HG02885 (cell line): ENCODE measurements around the gene EBF3.

Experiments
- ATAC-seq: cut with Tn5 transposase; IDR thresholded peaks from one replicate; pipeline ENCODE4 v1.9.1; 2021; ENCODE audit warnings: mild to moderate bottlenecking; ENCODE audit not compliant: unreplicated experiment, poor library complexity

The EBF3 gene

GRCh38 chr10:129971381-129972144, 7.5 kb upstream of the EBF3 start:
- ATAC-seq: no peak

- no peak for ATAC-seq
These were observed 6.6 kb upstream of the EBF3 start for GRCh38 chr10:129970465-129971364.

- no peak for ATAC-seq
These were observed 5.9 kb upstream of the EBF3 start for GRCh38 chr10:129969911-129970464.

GRCh38 chr10:129969184-129969910, 5.3 kb upstream of the EBF3 start:
- ATAC-seq: no peak

GRCh38 chr10:129968853-129969183, 4.7 kb upstream of the EBF3 start:
- no peak for ATAC-seq

- no peak for ATAC-seq
These were observed 4.2 kb upstream of the EBF3 start for GRCh38 chr10:129968020-129968852.

GRCh38 chr10:129967579-129968019, 3.5 kb upstream of the EBF3 start:
- no peak for ATAC-seq

- no peak for ATAC-seq
These were observed 3.0 kb upstream of the EBF3 start for GRCh38 chr10:129966889-129967578.

GRCh38 chr10:129966370-129966888, 2.4 kb upstream of the EBF3 start:
- ATAC-seq: no peak

GRCh38 chr10:129965959-129966358, 1.9 kb upstream of the EBF3 start:
- no peak for ATAC-seq

- ATAC-seq: no peak
These were observed 1.3 kb upstream of the EBF3 start for GRCh38 chr10:129965425-129965808.

GRCh38 chr10:129964611-129965424, 744 bp upstream of the EBF3 start:
- ATAC-seq: no peak

- ATAC-seq: no peak
These were observed 1.0 kb downstream of the EBF3 start for GRCh38 chr10:129962872-129963640.

- no peak for ATAC-seq
These were observed 1.8 kb downstream of the EBF3 start for GRCh38 chr10:129962031-129962871.

GRCh38 chr10:129961157-129961701, 2.8 kb downstream of the EBF3 start:
- no peak for ATAC-seq

- ATAC-seq: no peak
These were observed 3.5 kb downstream of the EBF3 start for GRCh38 chr10:129960481-129961156.
